HL-60/S4 (cell line): Measurements from ENCODE around the gene MED27.

Experiments used
- in situ Hi-C: fragments of 300-500 bp; cut with MboI; formaldehyde crosslinking; loops from 2 replicates; pipeline ENCODE4 v1.14.3; 2022; ENCODE audit warnings: low sequenced_read_pairs

The MED27 gene

DNA sequence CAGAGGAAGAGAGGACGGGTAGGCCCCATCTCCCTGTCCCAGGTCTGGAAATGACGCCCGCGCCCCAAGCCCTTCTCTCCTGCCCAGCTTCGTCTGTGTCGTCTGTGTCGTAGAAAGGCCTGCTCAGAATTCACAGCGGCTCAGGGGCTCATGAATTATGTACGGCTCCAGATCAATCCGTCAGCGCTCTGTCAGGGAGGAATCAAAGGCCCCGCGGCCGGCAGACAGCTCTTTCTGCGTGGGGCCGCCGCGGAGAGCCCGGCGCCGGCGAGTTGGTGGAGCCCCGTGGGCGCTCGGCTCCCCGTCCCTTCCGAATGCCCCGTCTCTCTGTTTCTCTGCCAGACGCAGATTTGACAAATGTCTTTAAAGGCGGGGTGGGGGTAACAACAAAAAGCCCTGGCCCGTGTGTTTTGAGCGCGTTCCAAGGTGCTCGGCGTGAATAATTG is 255.9 kb downstream of the MED27 start:
- in situ Hi-C loops, result no loop called here

DNA sequence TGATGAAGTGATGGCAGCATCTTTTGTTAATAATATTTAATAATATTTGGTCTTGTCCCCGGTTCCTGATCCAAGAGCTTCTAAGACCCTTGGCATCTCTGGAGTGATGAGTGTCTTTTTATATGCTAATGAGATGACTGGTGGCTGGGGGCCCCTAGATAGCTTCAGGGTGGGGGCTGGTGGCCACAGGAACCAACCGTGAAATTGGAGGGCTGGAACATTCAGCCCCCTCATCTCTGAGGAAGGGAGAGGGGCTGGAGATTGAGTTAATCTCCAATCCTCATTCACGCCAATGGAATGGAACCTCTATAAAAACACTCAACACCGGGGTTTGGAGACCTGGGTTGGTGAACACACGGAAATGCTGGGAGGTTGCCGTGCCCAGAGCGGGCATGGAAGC is 261.6 kb downstream of the MED27 start:
- in situ Hi-C loops, result no loop called here

DNA sequence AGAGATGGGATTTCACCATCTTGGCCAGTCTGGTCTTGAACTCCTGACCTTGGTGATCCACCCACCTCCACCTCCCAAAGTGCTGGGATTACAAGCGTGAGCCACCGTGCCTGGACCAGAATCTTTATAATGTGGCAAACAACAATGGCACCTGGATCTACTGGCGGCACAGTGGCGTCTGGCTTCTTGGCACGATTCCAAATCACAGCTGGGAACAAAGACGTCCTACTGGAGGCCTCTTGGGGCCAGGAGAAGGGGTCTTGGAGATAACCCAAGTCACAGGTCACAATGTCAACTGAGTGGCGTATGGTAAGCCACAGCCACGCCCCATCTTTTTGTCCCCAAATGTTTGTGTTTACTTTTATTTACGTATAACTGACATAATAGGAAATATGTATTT is 262.0 kb downstream of the MED27 start:
- in situ Hi-C loops, result no loop called here

DNA sequence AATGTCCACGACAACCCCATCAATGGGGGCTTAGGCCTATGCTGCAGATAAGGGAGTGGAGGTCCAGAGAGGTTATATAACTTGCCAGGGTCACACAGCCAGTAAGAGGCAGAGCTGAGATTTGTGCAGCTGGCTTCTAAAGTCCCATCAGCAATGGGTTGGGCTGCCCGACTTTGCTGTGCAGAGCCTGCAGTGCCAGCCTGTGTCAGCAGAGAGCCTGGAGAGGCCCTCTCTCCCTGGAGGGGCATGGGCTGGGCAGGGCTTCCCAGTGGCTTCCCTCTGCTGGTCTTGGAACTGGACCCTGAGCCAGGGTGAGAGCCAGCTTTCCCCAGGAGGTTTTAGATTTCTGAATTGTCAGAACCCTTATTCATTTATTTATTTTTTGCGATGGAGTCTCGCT is 262.6 kb downstream of the MED27 start:
- in situ Hi-C loops, result no loop called here

DNA sequence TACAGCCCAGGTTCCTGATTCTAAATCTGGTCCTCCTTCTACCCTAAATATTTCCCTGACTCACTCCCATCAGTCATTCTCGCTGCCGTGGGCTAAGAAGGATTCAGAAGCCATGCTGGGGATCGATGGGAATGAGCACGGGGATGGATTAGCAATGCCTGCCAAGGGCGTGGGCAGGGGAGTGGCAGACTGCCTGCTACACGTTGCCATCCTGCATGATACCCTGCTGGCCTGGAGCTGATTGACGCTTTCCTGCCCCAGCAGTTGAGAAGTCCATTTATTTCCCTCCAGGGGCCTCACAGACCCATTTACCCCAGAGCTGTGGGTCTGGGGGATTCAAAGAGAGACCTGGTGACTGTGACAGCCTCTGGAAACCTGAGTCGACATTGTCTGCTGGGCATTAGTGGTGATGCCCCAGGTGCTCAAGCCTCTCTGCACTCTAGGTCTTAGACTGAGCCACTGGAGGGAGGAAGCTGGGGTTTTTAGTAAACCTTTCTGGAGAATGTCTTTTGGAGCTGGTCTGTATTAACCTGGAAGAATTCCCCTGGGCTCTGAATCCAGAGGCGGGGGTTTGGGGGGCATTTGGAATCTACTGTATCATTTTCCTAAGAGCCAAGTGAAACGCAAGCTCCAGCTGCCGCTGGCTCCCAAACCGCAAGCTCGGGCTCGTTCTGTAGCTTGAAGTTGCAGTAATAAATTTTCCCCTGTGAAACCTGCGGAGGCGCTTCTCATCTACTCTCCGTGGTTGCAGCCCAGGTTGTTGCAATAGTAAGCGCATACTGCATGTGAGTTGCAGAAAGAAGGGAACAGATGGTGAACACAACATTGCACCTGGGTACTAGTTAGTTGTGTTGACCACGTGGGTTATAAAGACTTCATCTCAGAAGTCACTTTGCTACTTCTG is 263.4 kb downstream of the MED27 start:
- in situ Hi-C loops, result no loop called here

DNA sequence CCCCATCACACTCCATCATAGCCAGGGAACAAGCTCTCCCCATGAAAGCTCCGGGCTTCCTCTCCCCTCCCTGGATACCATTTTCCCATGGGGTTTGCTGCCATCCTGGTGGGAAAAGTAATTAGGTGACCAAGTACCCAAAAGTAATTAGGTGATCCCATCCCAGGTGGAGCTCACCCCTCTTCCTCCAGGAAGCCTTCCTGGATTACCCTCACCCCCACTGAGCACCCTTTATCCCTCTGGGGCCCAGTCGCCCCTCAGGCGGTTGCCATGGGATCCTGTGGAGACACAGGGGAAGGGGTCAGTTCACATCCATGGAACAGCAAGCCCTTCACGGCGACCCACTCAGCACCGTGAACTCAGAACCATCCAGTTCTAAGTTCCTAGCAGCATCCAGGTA is 265.0 kb downstream of the MED27 start:
- in situ Hi-C loops, result no loop called here

DNA sequence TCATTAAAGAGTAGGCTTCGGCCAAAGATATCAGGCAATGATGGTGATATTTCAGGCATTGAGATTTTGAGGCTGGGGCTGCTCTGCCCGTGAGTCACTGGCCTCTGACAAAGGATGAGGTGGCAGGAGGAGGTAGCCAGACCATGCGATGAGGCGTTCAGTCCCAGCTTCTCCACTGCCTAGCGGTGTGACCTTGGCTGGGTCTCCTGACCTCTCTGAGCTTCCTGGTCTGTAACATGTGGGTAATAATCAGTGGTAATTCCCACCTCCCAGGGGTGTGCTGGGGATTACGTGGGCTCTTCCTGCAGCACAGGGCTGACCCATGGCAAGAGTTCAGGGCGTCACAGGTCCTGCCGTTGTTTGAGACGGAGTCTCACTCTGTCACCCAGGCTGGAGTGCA is 266.6 kb downstream of the MED27 start:
- in situ Hi-C loops, result no loop called here

DNA sequence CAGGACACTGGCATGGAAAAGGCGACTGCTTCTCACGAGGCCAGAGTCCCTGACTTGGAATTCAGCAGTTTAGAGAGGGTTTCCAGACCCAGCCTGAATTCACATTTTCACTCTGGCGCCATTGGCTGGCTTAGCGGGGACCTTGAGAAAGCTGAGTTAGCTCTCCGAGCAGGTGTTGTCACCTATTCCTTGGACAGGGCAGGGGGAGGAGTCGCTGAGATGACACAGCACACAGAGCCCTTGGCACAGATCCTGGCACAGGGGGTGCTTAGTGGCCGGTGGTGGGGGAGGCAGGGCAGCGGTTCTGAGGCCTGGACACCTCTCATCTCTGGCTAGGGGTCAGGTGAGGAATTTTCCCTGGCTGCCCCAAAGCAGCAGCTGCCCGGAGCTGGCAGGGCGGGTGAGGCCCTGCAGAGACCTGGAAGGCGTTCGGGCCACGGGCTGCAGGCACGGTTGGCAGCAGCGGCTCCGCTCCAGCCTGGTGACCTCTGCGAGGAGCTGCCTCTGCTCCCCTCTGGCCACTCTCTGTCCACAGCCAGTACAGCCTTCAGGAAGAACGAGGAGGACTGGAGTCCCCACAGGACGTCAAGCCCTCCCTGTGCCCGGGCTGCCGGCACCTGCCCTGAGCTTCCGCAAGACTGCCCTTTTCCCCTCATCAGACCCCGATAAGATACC is 267.4 kb downstream of the MED27 start:
- in situ Hi-C loops, result no loop called here

DNA sequence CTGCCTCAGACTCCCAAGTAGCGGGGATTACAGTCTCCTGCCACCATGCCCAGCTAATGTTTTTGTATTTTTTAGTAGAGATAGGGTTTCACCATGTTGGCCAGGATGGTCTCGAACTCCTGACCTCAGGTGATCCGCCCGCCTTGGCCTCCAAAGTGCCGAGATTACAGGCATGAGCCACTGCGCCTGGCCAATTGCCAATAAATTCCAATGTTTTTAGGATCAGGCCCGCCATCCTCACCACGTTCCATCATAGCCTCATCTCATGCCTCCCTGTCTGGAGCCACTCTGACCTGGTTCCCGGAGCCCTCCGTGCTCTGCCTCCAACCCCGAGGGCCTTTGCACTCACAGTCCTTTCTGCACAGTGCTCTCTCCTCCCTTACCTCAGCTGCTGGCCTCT is 268.3 kb downstream of the MED27 start:
- in situ Hi-C loops, result no loop called here

DNA sequence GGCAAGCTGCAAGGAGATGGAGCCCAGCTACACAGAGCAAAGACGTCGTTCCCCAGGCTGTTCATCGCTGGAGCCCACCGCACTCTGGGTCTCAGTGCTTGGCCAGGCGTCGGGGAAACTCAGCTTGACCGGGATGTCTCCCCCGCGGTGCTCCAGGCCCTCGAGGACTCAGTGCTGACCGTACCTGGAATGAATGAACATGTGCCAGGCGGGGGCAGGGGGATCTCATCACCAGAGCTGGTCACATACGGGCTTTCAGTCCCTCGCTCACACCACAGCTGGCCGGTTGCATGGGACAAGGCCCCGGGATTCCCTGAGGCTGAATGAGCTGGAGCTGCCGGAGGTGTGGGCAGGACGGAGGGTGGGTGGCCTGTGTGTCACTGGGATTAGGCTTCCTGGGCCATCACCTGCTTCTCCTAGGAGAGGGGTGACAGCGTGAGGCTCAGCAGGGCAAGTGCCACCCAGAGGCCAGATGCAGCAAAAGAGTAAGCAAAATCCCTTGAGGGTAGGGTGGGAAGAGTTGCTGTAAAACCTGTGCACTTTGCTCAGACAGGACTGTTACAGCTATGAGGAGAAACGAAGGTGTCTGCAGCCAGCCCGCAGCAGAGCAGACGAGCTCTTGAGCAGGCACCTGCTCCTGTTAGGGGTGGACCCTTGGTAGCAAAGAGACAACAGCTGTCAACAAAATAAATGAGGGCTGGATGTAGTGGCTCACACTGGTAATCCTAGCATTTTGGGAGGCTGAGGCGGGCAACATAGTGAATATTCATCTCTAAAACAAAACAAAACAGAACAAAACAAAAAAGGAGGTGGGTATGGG is 269.1 kb downstream of the MED27 start:
- in situ Hi-C loops, result no loop called here
